IMR-90 (cell line): Measurements from ENCODE around the gene CTDP1. TPM values are rescaled to one million over a fixed set of nuclear protein-coding genes. Genes with fewer than 3 reads are reported as not detected.

ENCODE experiments used
- ATAC-seq: fragments of 200-7000 bp; cut with Tn5 transposase; 2 replicates; pipeline ENCODE4 v1.9.1; 2020; ENCODE audit warnings: low read depth, mild to moderate bottlenecking, moderate library complexity
- BruUV-seq: library from RNA; stranded (reverse); fragments of 400-500 nt; replicated peaks from 2 replicates; lab custom pipeline; 2021; lab: Mats Ljungman, UMichigan
- CTCF ChIA-PET: fragments of 300-600 bp; formaldehyde crosslinking; extraction: SDS; loops from one replicate; lab custom pipeline; 2021; ENCODE audit warnings: antibody characterized with exemption; lab: Yijun Ruan, JAX
- POLR2A ChIA-PET: fragments of 300-600 bp; sonication (Branson Sonifier 250); formaldehyde crosslinking; loops from one replicate; lab custom pipeline; 2022; ENCODE audit warnings: antibody characterized with exemption; ENCODE audit not compliant: unreplicated experiment; lab: Charles Lee
- DNase-seq: peaks from one replicate; pipeline ENCODE4 v3.0.0; 2013
- H2AFZ ChIP-seq: replicated peaks from 2 replicates; pipeline ENCODE3; 2013; ENCODE audit warnings: low read length, mild to moderate bottlenecking; ENCODE audit not compliant: poor library complexity
- H2AK5ac ChIP-seq: 2 replicates; pipeline ENCODE4 v1.6.1; 2013; ENCODE audit warnings: low read depth, low read length, inconsistent platforms
- H2AK9ac ChIP-seq: replicated peaks from 2 replicates; pipeline ENCODE3; 2013; ENCODE audit warnings: mild to moderate bottlenecking, low read depth, low read length, moderate library complexity; ENCODE audit not compliant: poor library complexity
- H2BK120ac ChIP-seq: 2 replicates; pipeline ENCODE4 v1.6.1; 2013; ENCODE audit warnings: low read depth, low read length, inconsistent platforms
- H2BK15ac ChIP-seq: 3 replicates; pipeline ENCODE4 v1.6.1; 2013; ENCODE audit warnings: low read depth, low read length, inconsistent platforms
- H2BK20ac ChIP-seq: 2 replicates; pipeline ENCODE4 v1.6.1; 2013; ENCODE audit warnings: low read depth, mild to moderate bottlenecking, inconsistent platforms, low read length, moderate library complexity
- H2BK5ac ChIP-seq: 2 replicates; pipeline ENCODE4 v1.6.1; 2013; ENCODE audit warnings: mild to moderate bottlenecking, low read depth, low read length, inconsistent platforms; ENCODE audit not compliant: poor library complexity, severe bottlenecking
- H3K14ac ChIP-seq: replicated peaks from 2 replicates; pipeline ENCODE4 v1.6.1; 2013; ENCODE audit warnings: low read depth, low read length, inconsistent platforms
- H3K18ac ChIP-seq: 2 replicates; pipeline ENCODE4 v1.6.1; 2013; ENCODE audit warnings: low read depth, low read length, control low read depth
- H3K23ac ChIP-seq: 2 replicates; pipeline ENCODE4 v1.6.1; 2013; ENCODE audit warnings: low read depth, low read length, inconsistent platforms
- H3K27ac ChIP-seq: 2 replicates; pipeline ENCODE4 v1.5.1; 2013; ENCODE audit warnings: mild to moderate bottlenecking, control low read depth, low read length; ENCODE audit not compliant: insufficient read depth
- H3K27me3 ChIP-seq: 2 replicates; pipeline ENCODE4 v1.6.1; 2013; ENCODE audit warnings: low read length; ENCODE audit not compliant: control insufficient read depth, insufficient read depth
- H3K36me3 ChIP-seq: 2 replicates; pipeline ENCODE4 v1.6.1; 2013; ENCODE audit warnings: low read length, mixed read lengths; ENCODE audit not compliant: control insufficient read depth, insufficient read depth
- H3K4ac ChIP-seq: 2 replicates; pipeline ENCODE4 v1.6.1; 2013; ENCODE audit warnings: low read depth, low read length, inconsistent platforms
- H3K4me1 ChIP-seq: 2 replicates; pipeline ENCODE4 v1.6.1; 2013; ENCODE audit warnings: low read length, mixed read lengths; ENCODE audit not compliant: control insufficient read depth, insufficient read depth
- H3K4me2 ChIP-seq: 2 replicates; pipeline ENCODE4 v1.6.1; 2013; ENCODE audit warnings: low read depth, mild to moderate bottlenecking, control low read depth, low read length, moderate library complexity
- H3K4me3 ChIP-seq: 2 replicates; pipeline ENCODE4 v1.5.1; 2013; ENCODE audit warnings: low read depth, mild to moderate bottlenecking, control low read depth, low read length, moderate library complexity; ENCODE audit not compliant: insufficient read depth
- H3K56ac ChIP-seq: 2 replicates; pipeline ENCODE4 v1.6.1; 2013; ENCODE audit warnings: low read length, inconsistent platforms; ENCODE audit not compliant: insufficient read depth; ENCODE audit errors: extremely low read depth
- H3K79me1 ChIP-seq, 2 experiments: 2 replicates each; pipeline ENCODE4 v1.6.1; 2013; ENCODE audit warnings: low read length in 2 of 2, inconsistent platforms in 1 of 2, low read depth in 1 of 2
- H3K9ac ChIP-seq: 2 replicates; pipeline ENCODE4 v1.6.1; 2013; ENCODE audit warnings: low read depth, low read length, control low read depth
- H3K9me1 ChIP-seq: 2 replicates; pipeline ENCODE4 v1.6.1; 2013; ENCODE audit warnings: low read length, inconsistent platforms; ENCODE audit not compliant: insufficient read depth
- H3K9me3 ChIP-seq: 2 replicates; pipeline ENCODE4 v1.6.1; 2013; ENCODE audit warnings: low read length; ENCODE audit not compliant: control insufficient read depth, insufficient read depth
- H4K20me1 ChIP-seq: 2 replicates; pipeline ENCODE4 v1.6.1; 2013; ENCODE audit warnings: low read length, inconsistent platforms; ENCODE audit not compliant: insufficient read depth
- H4K5ac ChIP-seq: 2 replicates; pipeline ENCODE4 v1.6.1; 2013; ENCODE audit warnings: mild to moderate bottlenecking, low read depth, low read length, control low read depth
- H4K8ac ChIP-seq, 2 experiments: 2 replicates each; pipeline ENCODE4 v1.6.1; 2013; ENCODE audit warnings: low read depth in 2 of 2, low read length in 2 of 2, control low read depth in 1 of 2, inconsistent platforms in 1 of 2
- H4K91ac ChIP-seq: 2 replicates; pipeline ENCODE4 v1.6.1; 2013; ENCODE audit warnings: low read depth, low read length, inconsistent platforms; ENCODE audit not compliant: insufficient read depth
- BHLHE40 ChIP-seq: fragments of 150-350 bp; IDR thresholded peaks from 2 replicates; pipeline ENCODE4 v1.6.1; 2016; ENCODE audit warnings: mild to moderate bottlenecking, low read depth, low read length
- CEBPB ChIP-seq: IDR thresholded peaks from 2 replicates; pipeline ENCODE4 v1.6.1; 2012; ENCODE audit warnings: low read depth, low read length, improper control_type of control experiment
- CHD1 ChIP-seq: IDR thresholded peaks from 2 replicates; pipeline ENCODE4 v1.6.1; 2012; ENCODE audit warnings: low read depth, low read length, improper control_type of control experiment
- FOS ChIP-seq: fragments of 150-350 bp; IDR thresholded peaks from 2 replicates; pipeline ENCODE4 v1.6.1; 2016; ENCODE audit warnings: low read depth, low read length
- MAFK ChIP-seq: IDR thresholded peaks from 2 replicates; pipeline ENCODE4 v1.6.1; 2012; ENCODE audit warnings: low read depth, low read length, improper control_type of control experiment
- MAZ ChIP-seq: IDR thresholded peaks from 2 replicates; pipeline ENCODE4 v1.6.1; 2012; ENCODE audit warnings: low read depth, mild to moderate bottlenecking, low read length, improper control_type of control experiment, moderate library complexity, borderline replicate concordance
- MXI1 ChIP-seq: IDR thresholded peaks from 2 replicates; pipeline ENCODE4 v1.6.1; 2012; ENCODE audit warnings: low read depth, mild to moderate bottlenecking, low read length, moderate library complexity, borderline replicate concordance
- NFE2L2 ChIP-seq: fragments of 150-350 bp; IDR thresholded peaks from 2 replicates; pipeline ENCODE4 v1.6.1; 2016; ENCODE audit warnings: low read depth, mild to moderate bottlenecking, low read length
- POLR2A ChIP-seq: IDR thresholded peaks from 2 replicates; pipeline ENCODE4 v1.6.1; 2012; ENCODE audit warnings: mild to moderate bottlenecking, low read depth, low read length
- RAD21 ChIP-seq: IDR thresholded peaks from 2 replicates; pipeline ENCODE4 v1.6.1; 2012; ENCODE audit warnings: low read length, improper control_type of control experiment
- RCOR1 ChIP-seq: IDR thresholded peaks from 2 replicates; pipeline ENCODE4 v1.6.1; 2012; ENCODE audit warnings: mild to moderate bottlenecking, low read length, improper control_type of control experiment; ENCODE audit not compliant: insufficient replicate concordance
- RFX5 ChIP-seq: IDR thresholded peaks from 2 replicates; pipeline ENCODE4 v1.8.0; 2012; ENCODE audit warnings: low read depth, mild to moderate bottlenecking, low read length, moderate library complexity
- SMC3 ChIP-seq: fragments of 150-350 bp; IDR thresholded peaks from 2 replicates; pipeline ENCODE4 v1.6.1; 2016; ENCODE audit warnings: low read depth, mild to moderate bottlenecking, antibody characterized with exemption, low read length, moderate library complexity
- WGBS, 2 experiments: methylation state at CpG; one replicate each; pipeline versions ENCODE4 v1.1.5 to v1.1.7; 2013; ENCODE audit warnings: missing lambda C conversion rate in 2 of 2; ENCODE audit not compliant: insufficient read length in 1 of 2; ENCODE audit errors: extremely low coverage in 2 of 2; 5-methylcytosine and 5-hydroxymethylcytosine counted together
- dilution Hi-C: fragments of 300-500 bp; cut with HindIII; formaldehyde crosslinking; loops from one replicate; pipeline ENCODE4 v1.14.3; 2018; ENCODE audit warnings: low sequenced_read_pairs; ENCODE audit not compliant: unreplicated experiment
- in situ Hi-C: fragments of 300-500 bp; cut with MboI; formaldehyde crosslinking; loops from 3 replicates; pipeline ENCODE4 v1.14.3; 2019; ENCODE audit warnings: low sequenced_read_pairs, inconsistent platforms, mixed read lengths
- intact Hi-C: fragments of 100-400 bp; cut with micrococcal nuclease; formaldehyde crosslinking; loops from 2 replicates; pipeline ENCODE4 v1.10.0; 2022
- polyA plus RNA-seq, 3 experiments: library from polyadenylated mRNA; depleted of rRNA; stranded (reverse); fragments of >200 nt; gene quantifications; 2 replicates each; pipeline ENCODE4 v1.2.3, GENCODE V29; 2012; ENCODE audit warnings: low replicate concordance in 1 of 3
- total RNA-seq: library from RNA; depleted of rRNA; stranded (reverse); fragments of >200 nt; gene quantifications from 2 replicates; pipeline ENCODE4 v1.2.3, GENCODE V29; 2012
- TF ChIP-seq, protein P1 (sequence below): fragments of 150-350 bp; IDR thresholded peaks from 2 replicates; pipeline ENCODE4 v1.6.1; 2016; ENCODE audit warnings: low read depth, mild to moderate bottlenecking, low read length, moderate library complexity, borderline replicate concordance
- TF ChIP-seq, protein P2 (sequence below): conservative IDR thresholded peaks from 2 replicates; pipeline ENCODE4 v1.5.1; 2012; ENCODE audit warnings: mild to moderate bottlenecking, low read depth, low read length, improper control_type of control experiment
- TF ChIP-seq, protein P3 (sequence below): fragments of 150-350 bp; IDR thresholded peaks from 2 replicates; pipeline ENCODE4 v1.6.1; 2017; ENCODE audit warnings: mild to moderate bottlenecking, antibody characterized with exemption, low read length, low read depth

Gene CTDP1
- total and polyA plus RNA-seq, 2 of the 4 experiments (the other 2 are of a cell fraction), result 13.4 to 17.6 TPM

- no peak overlapping the region for H2BK20ac ChIP-seq
- no peak for ATAC-seq
- no peak overlapping the region for H3K4me2 ChIP-seq
- peaks cover 24% of the 10 kb centered on the region for H3K9me1 ChIP-seq
- CTCF ChIA-PET, result no interaction called here
- no peak overlapping the region for H4K8ac ChIP-seq
- WGBS, 2 experiments, result 88% methylated on average over 1 of the region's 15 CpGs; no CpG with 5 or more reads in 1 of the 2 experiments
- POLR2A ChIA-PET, result no interaction called here
- H3K4ac ChIP-seq, result no peak overlapping the region
- no peak overlapping the region for H3K56ac ChIP-seq
- H2AFZ ChIP-seq, result no peak overlapping the region
- no peak overlapping the region for H4K5ac ChIP-seq
- H3K4me3 ChIP-seq, result no peak overlapping the region
- no TSS peak for BruUV-seq
- H3K79me1 ChIP-seq, result peaks cover 7 to 70% of the 10 kb centered on the region in 2 experiments
- H2BK5ac ChIP-seq, result no peak overlapping the region
- no peak overlapping the region for H2AK5ac ChIP-seq
- H3K27me3 ChIP-seq, result no peaks in the 10 kb centered on the region
- TF ChIP-seq RFX5 (no peak), NFE2L2 (no peak), CEBPB (no peak), MAFK (no peak), MAZ (no peak), CHD1 (no peak), POLR2A (no peak), SMC3 (no peak), MXI1 (no peak), BHLHE40 (no peak), RCOR1 (no peak), RAD21 (no peak), FOS (no peak)
- TF ChIP-seq, protein P1, sequence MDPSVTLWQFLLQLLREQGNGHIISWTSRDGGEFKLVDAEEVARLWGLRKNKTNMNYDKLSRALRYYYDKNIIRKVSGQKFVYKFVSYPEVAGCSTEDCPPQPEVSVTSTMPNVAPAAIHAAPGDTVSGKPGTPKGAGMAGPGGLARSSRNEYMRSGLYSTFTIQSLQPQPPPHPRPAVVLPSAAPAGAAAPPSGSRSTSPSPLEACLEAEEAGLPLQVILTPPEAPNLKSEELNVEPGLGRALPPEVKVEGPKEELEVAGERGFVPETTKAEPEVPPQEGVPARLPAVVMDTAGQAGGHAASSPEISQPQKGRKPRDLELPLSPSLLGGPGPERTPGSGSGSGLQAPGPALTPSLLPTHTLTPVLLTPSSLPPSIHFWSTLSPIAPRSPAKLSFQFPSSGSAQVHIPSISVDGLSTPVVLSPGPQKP, result no peak
- TF ChIP-seq, protein P2, sequence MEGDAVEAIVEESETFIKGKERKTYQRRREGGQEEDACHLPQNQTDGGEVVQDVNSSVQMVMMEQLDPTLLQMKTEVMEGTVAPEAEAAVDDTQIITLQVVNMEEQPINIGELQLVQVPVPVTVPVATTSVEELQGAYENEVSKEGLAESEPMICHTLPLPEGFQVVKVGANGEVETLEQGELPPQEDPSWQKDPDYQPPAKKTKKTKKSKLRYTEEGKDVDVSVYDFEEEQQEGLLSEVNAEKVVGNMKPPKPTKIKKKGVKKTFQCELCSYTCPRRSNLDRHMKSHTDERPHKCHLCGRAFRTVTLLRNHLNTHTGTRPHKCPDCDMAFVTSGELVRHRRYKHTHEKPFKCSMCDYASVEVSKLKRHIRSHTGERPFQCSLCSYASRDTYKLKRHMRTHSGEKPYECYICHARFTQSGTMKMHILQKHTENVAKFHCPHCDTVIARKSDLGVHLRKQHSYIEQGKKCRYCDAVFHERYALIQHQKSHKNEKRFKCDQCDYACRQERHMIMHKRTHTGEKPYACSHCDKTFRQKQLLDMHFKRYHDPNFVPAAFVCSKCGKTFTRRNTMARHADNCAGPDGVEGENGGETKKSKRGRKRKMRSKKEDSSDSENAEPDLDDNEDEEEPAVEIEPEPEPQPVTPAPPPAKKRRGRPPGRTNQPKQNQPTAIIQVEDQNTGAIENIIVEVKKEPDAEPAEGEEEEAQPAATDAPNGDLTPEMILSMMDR, result no peak
- TF ChIP-seq, protein P3, sequence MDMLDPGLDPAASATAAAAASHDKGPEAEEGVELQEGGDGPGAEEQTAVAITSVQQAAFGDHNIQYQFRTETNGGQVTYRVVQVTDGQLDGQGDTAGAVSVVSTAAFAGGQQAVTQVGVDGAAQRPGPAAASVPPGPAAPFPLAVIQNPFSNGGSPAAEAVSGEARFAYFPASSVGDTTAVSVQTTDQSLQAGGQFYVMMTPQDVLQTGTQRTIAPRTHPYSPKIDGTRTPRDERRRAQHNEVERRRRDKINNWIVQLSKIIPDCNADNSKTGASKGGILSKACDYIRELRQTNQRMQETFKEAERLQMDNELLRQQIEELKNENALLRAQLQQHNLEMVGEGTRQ, result no peak
- no peak overlapping the region for H3K9ac ChIP-seq
- DNase-seq, result no peak
- H3K14ac ChIP-seq, result no peak overlapping the region
- peak overlapping the region; percentile 34 for H2AK9ac ChIP-seq
- H2BK120ac ChIP-seq, result no peak overlapping the region
- no peak overlapping the region for H2BK15ac ChIP-seq
- peaks cover 60% of the 10 kb centered on the region for H4K20me1 ChIP-seq
- H3K36me3 ChIP-seq, result no peaks in the 10 kb centered on the region
- H3K23ac ChIP-seq, result no peak overlapping the region
- intact Hi-C loops, result no loop called here
- H3K9me3 ChIP-seq, result no peaks in the 10 kb centered on the region
- dilution Hi-C loops, result no loop called here
- H3K18ac ChIP-seq, result no peak overlapping the region
- in situ Hi-C loops, result no loop called here
- H4K91ac ChIP-seq, result no peak overlapping the region
- no peak overlapping the region for H3K27ac ChIP-seq
- peaks cover 11% of the 10 kb centered on the region for H3K4me1 ChIP-seq
Observed at GRCh38 chr18:79682894-79683625, 3.5 kb downstream of the CTDP1 start.
